ENCODE data around the gene MGARP. TPM values are rescaled to one million over a fixed set of nuclear protein-coding genes. Genes with fewer than 3 reads are reported as not detected.

MGARP gene
- polyA plus RNA-seq, 2 of the 4 experiments (the other 2 are of a cell fraction): 1.1 to 1.4 TPM

DNA sequence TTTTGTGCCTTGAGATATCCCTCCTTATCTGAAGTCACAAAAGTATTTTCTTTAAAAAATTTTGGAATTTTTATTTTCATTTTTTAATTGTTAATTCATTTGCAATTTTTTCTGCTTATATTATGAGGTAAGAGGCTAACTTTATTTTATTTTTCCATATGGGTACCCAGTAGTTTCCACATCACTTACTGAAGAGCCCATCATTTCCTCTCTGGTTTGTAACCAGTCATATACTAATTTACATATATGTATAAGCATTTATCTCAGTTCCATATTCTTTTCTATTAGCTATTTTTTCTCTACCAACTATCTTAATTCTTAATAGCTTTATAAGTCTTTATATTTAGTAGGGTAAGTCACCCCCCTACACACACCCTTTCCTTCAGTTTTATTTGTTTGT lies 27.0 kb downstream of the MGARP start:
- no peak for ATAC-seq
- CTCF ChIA-PET: no interaction called here

DNA sequence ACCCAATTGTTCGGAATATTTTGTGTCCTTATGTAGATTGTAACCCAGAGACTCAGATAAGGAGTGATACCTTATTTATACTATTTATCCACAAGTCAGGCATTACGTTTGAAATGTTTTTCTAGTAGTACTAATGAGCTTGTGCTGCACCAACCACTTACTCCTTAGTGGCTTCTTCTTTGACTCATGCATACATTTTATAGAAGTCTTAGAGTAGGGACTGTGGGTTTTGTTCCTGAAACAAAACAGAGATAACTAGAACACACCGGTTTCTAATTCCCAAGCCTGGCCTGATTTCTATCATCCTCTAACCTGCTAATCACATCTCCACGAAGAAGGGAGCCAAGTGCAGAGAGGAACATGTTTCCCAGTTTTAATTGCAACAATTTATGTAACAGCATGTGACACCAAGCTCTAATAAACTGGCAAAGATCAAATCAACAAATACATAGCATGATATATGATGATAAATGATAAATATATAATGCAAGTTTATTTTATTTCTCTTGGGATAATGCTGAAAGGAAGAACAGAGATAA lies 32.3 kb downstream of the MGARP start:
- Histone ChIP-seq H3K9me3 (no peaks in the 10 kb centered on the region), H3K4me1 (peaks cover 32% of the 10 kb centered on the region), H3K27ac (no peak overlapping the region), H3K4me2 (no peak overlapping the region), H3K4me3 (no peak overlapping the region)
- ChIA-PET CTCF (no interaction called here), POLR2A (no interaction called here)
- no peak for DNase-seq (ENCODE audit: low read depth in 1 of 2, low spot score in 1 of 2)
- WGBS (ENCODE audit: missing lambda C conversion rate): 84% methylated on average over 4 of the region's 4 CpGs
- ATAC-seq: no peak
- FAIRE-seq: no peak
- TF ChIP-seq SREBF2 (IDR thresholded peaks at IDR 0.05): no peak
- TF ChIP-seq, protein P1, sequence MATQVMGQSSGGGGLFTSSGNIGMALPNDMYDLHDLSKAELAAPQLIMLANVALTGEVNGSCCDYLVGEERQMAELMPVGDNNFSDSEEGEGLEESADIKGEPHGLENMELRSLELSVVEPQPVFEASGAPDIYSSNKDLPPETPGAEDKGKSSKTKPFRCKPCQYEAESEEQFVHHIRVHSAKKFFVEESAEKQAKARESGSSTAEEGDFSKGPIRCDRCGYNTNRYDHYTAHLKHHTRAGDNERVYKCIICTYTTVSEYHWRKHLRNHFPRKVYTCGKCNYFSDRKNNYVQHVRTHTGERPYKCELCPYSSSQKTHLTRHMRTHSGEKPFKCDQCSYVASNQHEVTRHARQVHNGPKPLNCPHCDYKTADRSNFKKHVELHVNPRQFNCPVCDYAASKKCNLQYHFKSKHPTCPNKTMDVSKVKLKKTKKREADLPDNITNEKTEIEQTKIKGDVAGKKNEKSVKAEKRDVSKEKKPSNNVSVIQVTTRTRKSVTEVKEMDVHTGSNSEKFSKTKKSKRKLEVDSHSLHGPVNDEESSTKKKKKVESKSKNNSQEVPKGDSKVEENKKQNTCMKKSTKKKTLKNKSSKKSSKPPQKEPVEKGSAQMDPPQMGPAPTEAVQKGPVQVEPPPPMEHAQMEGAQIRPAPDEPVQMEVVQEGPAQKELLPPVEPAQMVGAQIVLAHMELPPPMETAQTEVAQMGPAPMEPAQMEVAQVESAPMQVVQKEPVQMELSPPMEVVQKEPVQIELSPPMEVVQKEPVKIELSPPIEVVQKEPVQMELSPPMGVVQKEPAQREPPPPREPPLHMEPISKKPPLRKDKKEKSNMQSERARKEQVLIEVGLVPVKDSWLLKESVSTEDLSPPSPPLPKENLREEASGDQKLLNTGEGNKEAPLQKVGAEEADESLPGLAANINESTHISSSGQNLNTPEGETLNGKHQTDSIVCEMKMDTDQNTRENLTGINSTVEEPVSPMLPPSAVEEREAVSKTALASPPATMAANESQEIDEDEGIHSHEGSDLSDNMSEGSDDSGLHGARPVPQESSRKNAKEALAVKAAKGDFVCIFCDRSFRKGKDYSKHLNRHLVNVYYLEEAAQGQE (IDR thresholded peaks at IDR 0.05): no peak

More for the DNA sequence above, 27.0 kb downstream of the MGARP start:
- Histone ChIP-seq H3K9me3 (no peaks in the 10 kb centered on the region), H3K4me3 (no peak overlapping the region), H3K4me1 (no peaks in the 10 kb centered on the region), H3K27ac (no peak overlapping the region), H3K4me2 (no peak overlapping the region)
- POLR2A ChIA-PET: no interaction called here
- no peak for FAIRE-seq
- no peak for DNase-seq (ENCODE audit: low read depth in 1 of 2, low spot score in 1 of 2)
- no peak for TF ChIP-seq TFCP2L1 (CRISPR knock-in tag; IDR thresholded peaks at IDR 0.05)
- TF ChIP-seq POLR2AphosphoS2 (conservative IDR thresholded peaks at IDR 0.05; ENCODE audit: low read length): no peak
- TF ChIP-seq ESRRA (IDR thresholded peaks at IDR 0.05; ENCODE audit: borderline replicate concordance, low read length): no peak
- no peak for TF ChIP-seq MYC (IDR thresholded peaks at IDR 0.05; ENCODE audit: borderline replicate concordance, low read length)
- TF ChIP-seq HOXA7 (CRISPR knock-in tag; IDR thresholded peaks at IDR 0.05): no peak
- TF ChIP-seq, protein P2, sequence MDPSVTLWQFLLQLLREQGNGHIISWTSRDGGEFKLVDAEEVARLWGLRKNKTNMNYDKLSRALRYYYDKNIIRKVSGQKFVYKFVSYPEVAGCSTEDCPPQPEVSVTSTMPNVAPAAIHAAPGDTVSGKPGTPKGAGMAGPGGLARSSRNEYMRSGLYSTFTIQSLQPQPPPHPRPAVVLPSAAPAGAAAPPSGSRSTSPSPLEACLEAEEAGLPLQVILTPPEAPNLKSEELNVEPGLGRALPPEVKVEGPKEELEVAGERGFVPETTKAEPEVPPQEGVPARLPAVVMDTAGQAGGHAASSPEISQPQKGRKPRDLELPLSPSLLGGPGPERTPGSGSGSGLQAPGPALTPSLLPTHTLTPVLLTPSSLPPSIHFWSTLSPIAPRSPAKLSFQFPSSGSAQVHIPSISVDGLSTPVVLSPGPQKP (IDR thresholded peaks at IDR 0.05; ENCODE audit: low read depth, low read length): no peak
- TF ChIP-seq RFX5 (IDR thresholded peaks at IDR 0.05): no peak

DNA sequence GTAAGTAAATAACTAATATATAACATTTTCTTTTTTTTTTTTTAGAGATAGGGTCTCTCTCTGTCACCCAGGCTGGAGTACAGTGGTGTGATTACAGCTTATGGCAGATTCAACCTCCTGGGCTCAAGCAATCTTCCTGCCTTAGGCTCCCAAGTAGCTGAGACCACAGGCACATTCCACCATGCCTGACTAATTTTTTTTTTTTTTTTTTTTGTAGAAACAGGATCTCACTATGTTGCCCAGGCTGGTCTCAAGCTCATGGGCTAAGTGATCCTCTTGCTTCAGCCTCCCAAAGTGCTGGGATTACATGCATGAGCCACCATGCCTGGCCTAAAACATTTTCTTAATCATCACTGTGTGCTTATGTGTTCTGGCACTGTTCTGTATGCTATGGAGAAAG lies 32.8 kb downstream of the MGARP start:
- H3K4me2 ChIP-seq: no peak overlapping the region
- H3K4me3 ChIP-seq: no peak overlapping the region
- no peaks in the 10 kb centered on the region for H3K9me3 ChIP-seq
- H3K4me1 ChIP-seq: peaks cover 38% of the 10 kb centered on the region
- DNase-seq (ENCODE audit: low read depth in 1 of 2, low spot score in 1 of 2) (no peak), ATAC-seq (no peak), FAIRE-seq (no peak)
- CTCF ChIA-PET: no interaction called here
- POLR2A ChIA-PET: no interaction called here
- H3K27ac ChIP-seq: no peak overlapping the region
- TF ChIP-seq NFE2L2 (conservative IDR thresholded peaks at IDR 0.05; ENCODE audit: low read length): no peak
- TF ChIP-seq FOSB (CRISPR knock-in tag; IDR thresholded peaks at IDR 0.05): no peak
- no peak for TF ChIP-seq ZSCAN20 (CRISPR knock-in tag; IDR thresholded peaks at IDR 0.05)
- TF ChIP-seq RAD21 (conservative IDR thresholded peaks at IDR 0.05 in 1 of 2, IDR thresholded peaks at IDR 0.05 in 1 of 2): no peak
- TF ChIP-seq, protein P2 (IDR thresholded peaks at IDR 0.05; ENCODE audit: low read depth, low read length): no peak
- TF ChIP-seq RARB (CRISPR knock-in tag; IDR thresholded peaks at IDR 0.05): no peak
- no peak for TF ChIP-seq HOXA7 (CRISPR knock-in tag; IDR thresholded peaks at IDR 0.05)
- TF ChIP-seq ZFP36 (IDR thresholded peaks at IDR 0.05; ENCODE audit: borderline replicate concordance, partially characterized antibody): no peak
- TF ChIP-seq, protein P3, sequence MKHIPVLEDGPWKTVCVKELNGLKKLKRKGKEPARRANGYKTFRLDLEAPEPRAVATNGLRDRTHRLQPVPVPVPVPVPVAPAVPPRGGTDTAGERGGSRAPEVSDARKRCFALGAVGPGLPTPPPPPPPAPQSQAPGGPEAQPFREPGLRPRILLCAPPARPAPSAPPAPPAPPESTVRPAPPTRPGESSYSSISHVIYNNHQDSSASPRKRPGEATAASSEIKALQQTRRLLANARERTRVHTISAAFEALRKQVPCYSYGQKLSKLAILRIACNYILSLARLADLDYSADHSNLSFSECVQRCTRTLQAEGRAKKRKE (CRISPR knock-in tag; IDR thresholded peaks at IDR 0.05; ENCODE audit: low read depth): no peak
- TF ChIP-seq CEBPB (IDR thresholded peaks at IDR 0.05): no peak
- no peak for TF ChIP-seq ZNF302 (CRISPR knock-in tag; IDR thresholded peaks at IDR 0.05)
- TF ChIP-seq FOXS1 (CRISPR knock-in tag; IDR thresholded peaks at IDR 0.05): no peak
- TF ChIP-seq, protein P4, sequence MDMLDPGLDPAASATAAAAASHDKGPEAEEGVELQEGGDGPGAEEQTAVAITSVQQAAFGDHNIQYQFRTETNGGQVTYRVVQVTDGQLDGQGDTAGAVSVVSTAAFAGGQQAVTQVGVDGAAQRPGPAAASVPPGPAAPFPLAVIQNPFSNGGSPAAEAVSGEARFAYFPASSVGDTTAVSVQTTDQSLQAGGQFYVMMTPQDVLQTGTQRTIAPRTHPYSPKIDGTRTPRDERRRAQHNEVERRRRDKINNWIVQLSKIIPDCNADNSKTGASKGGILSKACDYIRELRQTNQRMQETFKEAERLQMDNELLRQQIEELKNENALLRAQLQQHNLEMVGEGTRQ (IDR thresholded peaks at IDR 0.05): no peak
- TF ChIP-seq, protein P1 (IDR thresholded peaks at IDR 0.05): no peak
- TF ChIP-seq ESRRA (IDR thresholded peaks at IDR 0.05; ENCODE audit: borderline replicate concordance, low read length): no peak

Data from A549 (cell line).